ENCODE measurements around the gene ATAD1.
"Not testable (repeated sequence)": the region's sequence is repeated elsewhere in the genome, so short reads cannot be mapped to it uniquely, and the experiment has no call there.

DNA sequence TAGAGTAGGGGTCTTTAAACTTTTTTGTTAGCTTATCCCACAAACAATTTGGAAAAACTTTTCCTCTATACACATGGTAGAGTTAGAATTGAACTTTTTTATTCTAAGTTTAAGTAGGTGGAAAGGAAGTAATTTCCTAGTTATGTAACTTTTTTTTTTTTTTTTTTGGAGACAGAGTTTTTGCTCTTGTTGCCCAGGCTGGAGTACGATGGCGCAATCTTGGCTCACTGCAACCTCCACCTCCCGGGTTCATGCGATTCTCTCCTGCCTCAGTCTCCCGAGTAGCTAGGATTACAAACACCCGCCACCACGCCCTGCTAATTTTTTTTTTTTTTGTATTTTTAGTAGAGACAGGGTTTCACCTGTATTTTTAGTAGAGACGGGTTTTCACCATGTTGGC lies 28.7 kb upstream of the ATAD1 start:
- TF ChIP-seq HNRNPH1 (optimal IDR thresholded peaks at IDR 0.05; ENCODE audit: low read depth, low read length); USF1 (CRISPR knock-in tag; IDR thresholded peaks at IDR 0.05); MXI1 (IDR thresholded peaks at IDR 0.05; ENCODE audit: low read depth, low read length); TRIM28 (IDR thresholded peaks at IDR 0.05); GTF3C2 (IDR thresholded peaks at IDR 0.05; ENCODE audit: borderline replicate concordance, extremely low read depth, insufficient read length); BCL6 (CRISPR knock-in tag; IDR thresholded peaks at IDR 0.05); ZBTB8A (IDR thresholded peaks at IDR 0.05; ENCODE audit: partially characterized antibody): not testable (repeated sequence)
- TF ChIP-seq, protein P1, sequence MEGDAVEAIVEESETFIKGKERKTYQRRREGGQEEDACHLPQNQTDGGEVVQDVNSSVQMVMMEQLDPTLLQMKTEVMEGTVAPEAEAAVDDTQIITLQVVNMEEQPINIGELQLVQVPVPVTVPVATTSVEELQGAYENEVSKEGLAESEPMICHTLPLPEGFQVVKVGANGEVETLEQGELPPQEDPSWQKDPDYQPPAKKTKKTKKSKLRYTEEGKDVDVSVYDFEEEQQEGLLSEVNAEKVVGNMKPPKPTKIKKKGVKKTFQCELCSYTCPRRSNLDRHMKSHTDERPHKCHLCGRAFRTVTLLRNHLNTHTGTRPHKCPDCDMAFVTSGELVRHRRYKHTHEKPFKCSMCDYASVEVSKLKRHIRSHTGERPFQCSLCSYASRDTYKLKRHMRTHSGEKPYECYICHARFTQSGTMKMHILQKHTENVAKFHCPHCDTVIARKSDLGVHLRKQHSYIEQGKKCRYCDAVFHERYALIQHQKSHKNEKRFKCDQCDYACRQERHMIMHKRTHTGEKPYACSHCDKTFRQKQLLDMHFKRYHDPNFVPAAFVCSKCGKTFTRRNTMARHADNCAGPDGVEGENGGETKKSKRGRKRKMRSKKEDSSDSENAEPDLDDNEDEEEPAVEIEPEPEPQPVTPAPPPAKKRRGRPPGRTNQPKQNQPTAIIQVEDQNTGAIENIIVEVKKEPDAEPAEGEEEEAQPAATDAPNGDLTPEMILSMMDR (IDR thresholded peaks at IDR 0.05 in 2 of 3, conservative IDR thresholded peaks at IDR 0.05 in 1 of 3; ENCODE audit: insufficient read depth in 2 of 3, low read depth in 1 of 3, low read length in 3 of 3), result not testable (repeated sequence)
